Measurements from ENCODE around the gene DMKN. TPM values are rescaled to one million over a fixed set of nuclear protein-coding genes. Genes with fewer than 3 reads are reported as not detected.
"Not testable (repeated sequence)": the region's sequence is repeated elsewhere in the genome, so short reads cannot be mapped to it uniquely, and the experiment has no call there.

DMKN gene
- total RNA-seq, 4 donors from 2014 or later = 164 to 348 (median 213) TPM

DNA sequence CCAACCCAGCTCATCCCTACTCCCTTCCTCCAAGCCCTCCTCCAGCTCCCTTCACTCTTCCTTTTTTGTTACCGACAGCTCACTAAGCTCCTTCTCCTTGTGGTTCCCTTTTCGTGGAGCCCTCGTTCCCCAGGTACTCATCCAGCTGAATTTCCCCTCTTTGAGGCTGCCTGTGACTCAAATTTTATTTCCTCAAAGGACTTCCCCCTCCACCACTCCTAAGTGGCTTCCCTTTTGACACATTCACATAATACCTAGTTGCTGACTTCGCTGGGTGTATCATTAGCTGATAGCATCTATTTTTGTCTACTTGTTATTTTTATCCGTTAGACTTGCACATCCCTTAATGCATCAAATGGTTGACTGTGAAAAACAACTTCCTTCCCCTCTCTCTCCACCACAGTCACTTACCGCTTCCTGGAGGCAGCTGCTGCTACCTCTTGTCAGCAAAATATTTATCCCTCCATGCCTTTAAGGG, 50.9 kb downstream of the DMKN start:
- TF ChIP-seq, protein P1, sequence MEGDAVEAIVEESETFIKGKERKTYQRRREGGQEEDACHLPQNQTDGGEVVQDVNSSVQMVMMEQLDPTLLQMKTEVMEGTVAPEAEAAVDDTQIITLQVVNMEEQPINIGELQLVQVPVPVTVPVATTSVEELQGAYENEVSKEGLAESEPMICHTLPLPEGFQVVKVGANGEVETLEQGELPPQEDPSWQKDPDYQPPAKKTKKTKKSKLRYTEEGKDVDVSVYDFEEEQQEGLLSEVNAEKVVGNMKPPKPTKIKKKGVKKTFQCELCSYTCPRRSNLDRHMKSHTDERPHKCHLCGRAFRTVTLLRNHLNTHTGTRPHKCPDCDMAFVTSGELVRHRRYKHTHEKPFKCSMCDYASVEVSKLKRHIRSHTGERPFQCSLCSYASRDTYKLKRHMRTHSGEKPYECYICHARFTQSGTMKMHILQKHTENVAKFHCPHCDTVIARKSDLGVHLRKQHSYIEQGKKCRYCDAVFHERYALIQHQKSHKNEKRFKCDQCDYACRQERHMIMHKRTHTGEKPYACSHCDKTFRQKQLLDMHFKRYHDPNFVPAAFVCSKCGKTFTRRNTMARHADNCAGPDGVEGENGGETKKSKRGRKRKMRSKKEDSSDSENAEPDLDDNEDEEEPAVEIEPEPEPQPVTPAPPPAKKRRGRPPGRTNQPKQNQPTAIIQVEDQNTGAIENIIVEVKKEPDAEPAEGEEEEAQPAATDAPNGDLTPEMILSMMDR (IDR thresholded peaks at IDR 0.05) = no peak
- TF ChIP-seq POLR2A (IDR thresholded peaks at IDR 0.05) = no peak
- Histone ChIP-seq H3K27me3 (no peaks in the 10 kb centered on the region), H3K36me3 (no peaks in the 10 kb centered on the region), H3K4me1 (peaks cover 21 to 31% of the 10 kb centered on the region in 2 donors), H3K27ac (no peak overlapping the region), H3K4me3 (replicated peaks in 1 of 3) (no peak overlapping the region), H3K9me3 (no peaks in the 10 kb centered on the region)
- intact Hi-C loops (cut with DNase I) = no loop called here
- WGBS, 2 donors = 48 to 61% methylated on average over 6 of the region's 6 CpGs
- DNase-seq = no peak

DNA sequence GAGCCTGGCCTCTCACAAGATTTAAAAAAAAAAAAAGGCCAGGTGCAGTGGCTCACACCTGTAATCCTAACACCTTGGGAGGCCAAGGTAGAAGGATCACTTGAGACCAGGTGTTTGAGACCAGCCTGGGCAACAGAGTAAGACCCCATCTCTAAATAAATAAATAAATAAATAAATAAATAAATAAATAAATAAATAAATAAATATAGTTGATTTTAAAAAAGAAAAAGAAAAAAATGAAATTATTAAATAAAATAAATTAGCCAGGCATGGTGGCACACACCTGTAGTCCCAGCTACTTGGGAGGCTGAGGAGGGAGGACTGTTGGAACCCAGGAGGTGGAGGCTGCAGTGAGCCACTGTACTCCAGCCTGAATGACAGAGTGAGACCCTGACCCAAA, 51.7 kb downstream of the DMKN start:
- intact Hi-C loops (cut with DNase I); H3K27me3 ChIP-seq; DNase-seq; H3K4me3 ChIP-seq (replicated peaks in 1 of 3); H3K36me3 ChIP-seq; H3K27ac ChIP-seq; H3K9me3 ChIP-seq: not testable (repeated sequence)
- H3K4me1 ChIP-seq = peaks cover 21 to 31% of the 10 kb centered on the region in 2 donors

DNA sequence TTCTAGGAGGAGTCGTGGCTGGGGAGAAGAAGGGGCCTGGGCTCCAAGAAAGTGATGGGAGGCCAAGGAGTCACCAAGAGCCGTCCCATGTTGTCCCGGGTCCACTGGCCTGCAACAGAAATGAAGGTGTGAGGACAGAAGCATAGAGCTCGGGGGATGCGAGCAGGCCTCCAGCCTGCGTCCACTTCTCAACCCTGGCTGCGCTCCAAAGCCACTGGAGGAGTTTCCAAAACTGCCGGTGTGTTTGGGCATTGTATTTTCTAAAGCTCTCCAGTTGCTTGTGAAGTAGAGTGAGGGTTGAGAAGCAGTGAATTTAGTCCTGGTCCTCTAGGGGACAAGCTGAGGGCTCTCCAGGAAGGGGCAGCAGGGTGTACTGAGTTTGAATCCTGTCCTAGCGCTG, 52.4 kb downstream of the DMKN start:
- Histone ChIP-seq H3K27me3 (no peaks in the 10 kb centered on the region), H3K27ac (peak overlapping the region in 1 of 3 donors; percentile 22), H3K36me3 (no peaks in the 10 kb centered on the region), H3K9me3 (no peaks in the 10 kb centered on the region), H3K4me1 (peaks cover 21 to 31% of the 10 kb centered on the region in 2 donors), H3K4me3 (replicated peaks in 1 of 3) (no peak overlapping the region)
- peak; percentile 82 for DNase-seq
- intact Hi-C loops (cut with DNase I) = no loop called here
- TF ChIP-seq, protein P1 (IDR thresholded peaks at IDR 0.05) = no peak
- TF ChIP-seq POLR2A (IDR thresholded peaks at IDR 0.05) = no peak
- 28 to 33% methylated on average over 9 of the region's 9 CpGs for WGBS, 2 donors

DNA sequence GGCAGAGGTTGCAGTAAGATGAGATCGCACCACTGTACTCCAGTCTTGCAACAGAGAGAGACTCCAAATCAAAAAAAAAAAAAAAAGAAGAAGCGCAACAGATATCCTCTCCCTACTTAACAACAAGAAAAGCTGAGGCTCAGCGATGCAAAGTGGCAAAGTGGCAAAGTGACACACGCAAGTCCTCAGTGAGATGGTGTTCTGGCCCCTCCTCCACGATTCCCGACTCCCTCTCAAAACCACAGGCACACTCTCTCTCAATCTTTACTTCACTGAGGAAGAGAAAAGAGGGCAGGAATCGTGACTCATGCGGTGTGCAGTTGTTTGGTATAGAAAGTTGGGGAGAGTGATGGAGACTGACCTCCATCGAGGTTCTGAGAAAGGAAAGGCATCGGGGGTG, 52.8 kb downstream of the DMKN start:
- Histone ChIP-seq H3K27me3 (no peaks in the 10 kb centered on the region), H3K9me3 (no peaks in the 10 kb centered on the region), H3K4me3 (replicated peaks in 1 of 3) (no peak overlapping the region), H3K36me3 (no peaks in the 10 kb centered on the region), H3K27ac (no peak overlapping the region), H3K4me1 (peaks cover 21 to 31% of the 10 kb centered on the region in 2 donors)
- intact Hi-C loops (cut with DNase I) = no loop called here
- DNase-seq = no peak
- TF ChIP-seq, protein P1 (IDR thresholded peaks at IDR 0.05) = no peak
- TF ChIP-seq POLR2A (IDR thresholded peaks at IDR 0.05) = no peak
- WGBS, 2 donors = 77 to 79% methylated on average over 10 of the region's 10 CpGs

GRCh38 chr19:35459414-35460082, 53.9 kb downstream of the DMKN start:
- H3K27ac ChIP-seq = peak overlapping the region in 2 of 3 donors; percentile 55 to 61
- DNase-seq = peak; percentile 70 to 83
- H3K36me3 ChIP-seq = no peaks in the 10 kb centered on the region
- H3K4me3 ChIP-seq (replicated peaks in 1 of 3) = no peak overlapping the region
- 25 to 35% methylated on average over 14 of the region's 14 CpGs for WGBS, 2 donors
- intact Hi-C loops (cut with DNase I) = no loop called here
- no peaks in the 10 kb centered on the region for H3K27me3 ChIP-seq
- no peak for TF ChIP-seq POLR2A (IDR thresholded peaks at IDR 0.05)
- TF ChIP-seq, protein P1 (IDR thresholded peaks at IDR 0.05) = no peak
- H3K9me3 ChIP-seq = no peaks in the 10 kb centered on the region
- H3K4me1 ChIP-seq = peaks cover 21 to 31% of the 10 kb centered on the region in 2 donors
